ENCODE measurements around the gene TNS1. TPM values are rescaled to one million over a fixed set of nuclear protein-coding genes. Genes with fewer than 3 reads are reported as not detected.
A peak's percentile ranks its signal among the peaks of the same experiment; 100 is the strongest.

TNS1 gene
- total RNA-seq, 2 donors from 2014 or later = 27.8 to 149 TPM

DNA sequence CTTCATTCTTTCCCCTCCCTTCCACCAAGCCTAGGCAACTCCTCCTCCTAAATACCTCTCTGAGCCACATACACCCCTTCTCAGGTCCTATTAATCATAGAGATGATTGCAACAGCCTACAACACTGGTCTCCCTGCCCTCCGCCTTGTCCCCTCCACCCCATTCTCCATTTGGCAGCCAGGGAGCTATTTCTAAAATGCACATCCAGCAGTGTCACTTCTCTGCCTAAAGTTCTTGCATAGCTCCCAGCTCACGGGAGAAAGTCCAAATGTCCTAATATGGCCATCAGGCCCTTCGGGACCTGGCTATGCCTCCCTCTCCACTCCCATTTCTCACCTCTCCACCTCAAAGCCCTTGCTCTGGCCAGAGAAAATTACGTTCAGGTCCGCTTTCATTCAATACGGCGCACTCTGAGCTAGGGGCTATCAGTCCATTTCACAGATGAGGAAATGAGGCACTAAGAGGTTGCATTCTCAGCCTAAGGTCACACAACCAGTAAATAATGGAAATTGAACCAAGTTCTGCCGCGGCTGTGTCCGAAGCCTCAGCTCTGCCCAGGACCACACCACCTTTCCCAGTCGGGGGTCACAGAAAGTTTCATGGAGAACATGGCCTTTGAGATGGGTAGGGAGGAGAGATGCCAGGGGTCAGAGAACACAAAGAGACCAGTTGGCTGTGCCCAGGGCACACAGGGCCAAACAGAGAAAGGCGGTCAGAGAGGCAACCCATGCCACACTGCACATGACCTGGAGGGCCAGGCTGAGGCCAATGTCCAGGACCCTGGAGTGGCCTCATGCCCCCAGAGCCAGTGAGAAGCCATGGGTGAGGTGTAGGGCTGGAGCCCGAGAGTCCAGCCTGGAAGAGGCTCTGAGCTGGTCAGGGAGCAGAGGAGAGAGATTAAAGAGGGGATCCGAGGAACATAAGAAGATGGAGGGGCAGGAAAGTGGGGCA is 72.8 kb downstream of the TNS1 start:
- intact Hi-C loops (cut with DNase I, micrococcal nuclease) = no loop called here
- ATAC-seq (peak; percentile 33), DNase-seq (no peak)

DNA sequence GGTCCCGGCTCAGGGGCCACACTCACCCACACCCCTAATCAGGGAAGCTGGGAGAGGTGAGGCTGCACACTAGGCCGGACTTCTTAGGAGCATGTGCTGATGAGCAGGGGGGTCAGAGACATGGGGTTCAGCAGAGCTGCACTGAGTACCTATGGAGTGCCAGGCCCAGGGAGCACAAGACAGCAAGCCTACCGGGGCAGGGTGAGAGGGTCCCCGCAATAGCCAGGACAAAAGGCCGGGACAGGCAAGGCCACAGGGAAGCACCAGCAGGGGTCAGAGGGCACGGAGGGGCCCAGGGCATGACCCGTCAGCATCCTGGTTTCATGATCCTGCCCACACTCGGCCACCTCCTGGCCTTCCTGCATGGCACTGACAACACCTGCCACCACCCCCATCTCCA is 73.5 kb downstream of the TNS1 start:
- no peak for DNase-seq
- ATAC-seq = no peak
- intact Hi-C loops (cut with DNase I, micrococcal nuclease) = no loop called here

DNA sequence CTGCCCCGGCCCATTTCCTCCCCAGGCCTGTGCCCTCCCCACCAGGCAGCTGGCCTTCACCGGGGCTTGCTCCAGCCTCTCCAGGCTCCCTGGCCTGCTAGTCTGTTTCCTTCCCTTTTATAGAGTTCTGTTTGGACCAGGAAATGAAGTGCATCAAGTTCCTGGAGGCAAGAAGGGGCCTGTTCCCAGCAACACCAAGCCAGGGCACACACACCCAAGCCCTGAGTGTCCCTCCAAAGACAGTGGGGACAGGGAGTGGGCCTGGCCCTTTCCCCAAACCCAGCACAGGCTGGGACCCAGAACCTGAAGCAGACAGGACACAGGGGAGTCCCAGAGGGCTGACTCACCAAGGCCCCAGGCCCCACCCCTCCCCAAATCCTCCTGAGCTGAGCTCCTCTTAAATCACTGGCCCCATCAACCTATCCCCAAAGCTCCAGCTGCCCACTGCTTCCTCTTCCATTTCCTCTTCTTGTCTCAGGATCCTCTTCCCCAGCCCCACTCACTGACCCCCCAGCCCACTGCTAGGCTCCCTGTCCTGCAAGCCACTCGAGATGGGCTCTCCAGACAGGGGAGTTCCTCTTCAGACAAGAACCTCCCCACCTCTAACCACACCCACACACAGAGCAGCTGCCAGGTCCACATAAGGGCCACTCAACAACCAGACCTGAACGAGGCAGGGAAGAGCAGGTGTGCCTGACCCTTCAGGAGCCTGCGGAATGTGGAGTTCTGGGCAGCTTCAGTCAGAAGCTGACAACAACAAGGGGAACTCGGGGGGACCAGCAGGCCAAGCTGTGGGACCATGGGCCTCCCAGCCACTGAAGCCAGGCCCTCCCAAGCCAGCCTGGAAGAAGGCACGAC is 74.2 kb downstream of the TNS1 start:
- intact Hi-C loops (cut with DNase I, micrococcal nuclease) = no loop called here
- ATAC-seq (peak; percentile 37), DNase-seq (no peak)

GRCh38 chr2:217927601-217928323 is 75.0 kb downstream of the TNS1 start:
- intact Hi-C loops (cut with DNase I, micrococcal nuclease) = no loop called here
- DNase-seq = no peak
- ATAC-seq = no peak

- intact Hi-C loops (cut with DNase I, micrococcal nuclease) = no loop called here
- no peak for DNase-seq
- no peak for ATAC-seq
Measured at GRCh38 chr2:217926801-217927200, 76.0 kb downstream of the TNS1 start.

- DNase-seq (no peak), ATAC-seq (no peak)
- intact Hi-C loops (cut with DNase I, micrococcal nuclease) = no loop called here
Measured at GRCh38 chr2:217924346-217924901, 78.4 kb downstream of the TNS1 start.

DNA sequence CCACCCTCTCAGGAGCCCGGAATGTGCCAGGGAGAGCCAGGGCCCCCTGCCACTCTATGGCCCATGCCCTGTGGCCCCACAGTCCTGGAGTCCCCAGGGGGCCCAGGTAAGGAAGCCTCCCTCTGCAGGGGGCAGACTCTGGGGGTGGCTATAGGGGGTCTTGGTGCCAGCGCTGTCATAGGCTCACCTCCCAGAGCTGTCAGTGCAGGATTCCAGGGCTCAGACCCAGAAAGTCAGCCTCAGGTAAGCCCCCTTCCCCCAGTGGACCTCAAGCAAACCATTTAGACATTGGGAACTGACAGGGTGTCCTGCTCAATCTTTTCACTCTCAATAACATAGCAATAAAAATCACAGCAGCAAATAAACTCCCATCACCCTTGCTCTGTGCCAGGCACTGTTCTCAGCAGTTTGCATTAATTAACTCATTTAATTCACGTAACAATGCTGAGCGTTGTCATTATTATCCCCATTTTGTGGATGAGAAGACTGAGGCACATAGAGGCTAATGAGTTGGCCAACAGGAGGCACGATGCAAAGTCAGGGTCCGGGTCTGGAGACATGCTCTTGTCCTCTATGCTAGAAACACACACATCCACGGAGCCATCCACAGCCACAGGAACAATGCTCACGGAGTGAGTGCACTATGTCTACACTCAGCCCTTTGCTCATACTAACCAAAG is 79.6 kb downstream of the TNS1 start:
- intact Hi-C loops (cut with DNase I, micrococcal nuclease) = no loop called here
- DNase-seq (no peak), ATAC-seq (peak; percentile 14)

DNA sequence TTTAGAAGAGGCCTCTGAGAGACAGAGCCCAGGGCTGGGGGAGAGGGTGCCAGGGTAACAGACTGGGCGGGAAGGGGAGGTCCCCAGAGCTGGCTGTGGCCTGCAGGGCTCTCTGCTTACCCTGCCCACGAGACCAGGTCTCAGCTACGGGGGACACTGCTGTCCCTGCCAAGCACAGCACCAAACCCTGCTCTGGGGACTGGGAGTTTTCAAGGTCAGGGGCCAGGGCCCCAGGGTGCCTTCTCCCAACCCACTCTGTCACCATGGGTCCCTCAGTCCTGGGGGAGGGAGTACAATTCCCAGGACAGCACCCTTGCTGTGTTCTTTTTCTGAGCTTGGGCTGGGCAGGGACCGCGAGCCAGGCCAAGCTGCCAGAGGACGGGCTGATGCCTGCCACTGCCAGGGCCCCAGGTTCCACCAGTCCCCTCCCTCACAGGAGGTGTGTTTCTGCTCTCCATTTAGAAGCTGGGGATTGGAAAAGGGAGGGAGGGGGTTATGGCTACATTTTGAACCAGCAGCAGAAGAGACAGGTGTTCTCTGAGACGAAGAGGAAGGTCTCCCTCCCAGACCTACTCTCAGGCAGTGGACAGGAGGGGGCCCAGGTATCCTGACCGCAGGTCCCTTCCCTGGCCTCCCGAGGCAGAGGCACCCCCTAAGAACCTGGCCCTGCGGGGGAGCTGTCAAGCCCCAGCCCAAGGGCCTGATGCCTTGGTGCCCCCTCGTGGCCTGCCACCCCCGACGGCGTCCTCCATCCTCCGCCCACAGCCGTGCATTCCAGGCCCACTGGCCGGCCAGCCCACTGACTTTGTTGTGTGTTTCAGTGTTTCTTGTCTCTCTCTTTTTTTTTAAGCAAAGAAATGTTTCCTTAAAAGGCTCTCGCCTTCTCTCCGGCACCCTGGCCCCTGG is 80.4 kb downstream of the TNS1 start:
- intact Hi-C loops (cut with DNase I, micrococcal nuclease) = no loop called here
- peak; percentile 11 for ATAC-seq
- no peak for DNase-seq

- ATAC-seq (peak; percentile 18), DNase-seq (no peak)
- intact Hi-C loops (cut with DNase I, micrococcal nuclease) = no loop called here
Measured at GRCh38 chr2:217920879-217921603, 81.8 kb downstream of the TNS1 start.

DNA sequence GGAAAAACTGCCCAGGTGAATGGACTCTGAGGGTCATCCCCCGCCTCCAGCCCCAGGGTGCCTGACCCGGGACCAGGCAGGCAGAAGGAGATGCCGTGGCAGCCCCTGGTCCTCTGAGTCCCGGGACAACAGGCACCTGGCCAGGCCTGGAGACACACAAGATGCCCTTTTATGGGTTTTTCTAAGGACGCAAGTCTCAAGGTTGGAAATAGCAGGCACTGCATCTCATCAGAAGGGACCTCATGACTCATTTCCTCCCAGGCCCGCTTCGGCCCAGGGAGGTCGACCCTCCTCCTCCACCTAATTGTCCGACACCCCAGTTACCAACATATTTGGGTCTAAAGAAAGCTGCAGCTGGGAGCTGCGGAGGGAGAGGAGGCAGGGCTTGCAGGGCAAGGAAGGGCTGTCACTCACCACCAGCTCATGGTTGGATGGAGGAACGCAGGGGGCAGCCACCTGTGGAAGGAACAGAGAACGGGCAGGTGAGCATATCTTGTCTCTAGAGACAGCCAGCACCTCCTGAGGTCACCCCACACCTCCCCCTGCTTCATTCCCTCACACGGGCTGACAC is 82.9 kb downstream of the TNS1 start:
- ATAC-seq (no peak), DNase-seq (no peak)
- intact Hi-C loops (cut with DNase I, micrococcal nuclease) = no loop called here

GRCh38 chr2:217919204-217919603 is 83.6 kb downstream of the TNS1 start:
- intact Hi-C loops (cut with DNase I, micrococcal nuclease) = no loop called here
- DNase-seq (no peak), ATAC-seq (peak; percentile 68)

DNA sequence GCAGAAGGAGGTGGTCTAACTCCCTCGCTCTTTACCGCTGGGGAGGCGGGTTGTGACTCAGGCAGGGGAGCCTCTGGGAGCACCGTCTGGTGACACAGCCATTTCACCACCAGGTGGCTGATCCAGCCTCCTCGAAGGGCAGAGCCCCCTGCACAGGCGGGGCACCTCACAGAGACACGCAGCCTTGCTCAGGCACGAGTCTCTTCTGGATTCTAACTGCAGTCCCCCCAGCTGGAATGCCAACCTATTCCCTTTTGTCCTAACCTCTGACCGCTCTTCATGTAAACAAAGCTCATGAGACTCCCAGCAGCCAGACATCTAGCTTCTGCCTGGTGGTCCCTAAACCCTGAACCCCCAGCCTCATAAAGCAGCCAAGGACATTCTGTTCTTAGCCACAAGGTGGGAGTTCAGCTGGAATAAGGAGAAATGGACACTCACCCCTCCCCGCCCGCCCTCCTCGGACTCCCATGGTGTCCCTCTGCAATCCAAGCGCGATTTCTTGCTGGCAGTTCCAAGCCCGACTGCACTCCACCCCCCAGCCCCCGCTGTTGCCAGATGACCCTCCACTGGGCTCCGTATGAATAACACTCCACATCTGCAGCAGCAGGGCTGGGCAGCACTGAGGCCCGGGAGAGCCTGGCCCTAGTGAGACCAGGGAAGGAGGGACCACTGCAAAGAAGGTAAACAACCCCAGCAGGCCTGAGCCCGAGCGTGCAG is 84.3 kb downstream of the TNS1 start:
- no peak for ATAC-seq
- intact Hi-C loops (cut with DNase I, micrococcal nuclease) = no loop called here
- DNase-seq = no peak

DNA sequence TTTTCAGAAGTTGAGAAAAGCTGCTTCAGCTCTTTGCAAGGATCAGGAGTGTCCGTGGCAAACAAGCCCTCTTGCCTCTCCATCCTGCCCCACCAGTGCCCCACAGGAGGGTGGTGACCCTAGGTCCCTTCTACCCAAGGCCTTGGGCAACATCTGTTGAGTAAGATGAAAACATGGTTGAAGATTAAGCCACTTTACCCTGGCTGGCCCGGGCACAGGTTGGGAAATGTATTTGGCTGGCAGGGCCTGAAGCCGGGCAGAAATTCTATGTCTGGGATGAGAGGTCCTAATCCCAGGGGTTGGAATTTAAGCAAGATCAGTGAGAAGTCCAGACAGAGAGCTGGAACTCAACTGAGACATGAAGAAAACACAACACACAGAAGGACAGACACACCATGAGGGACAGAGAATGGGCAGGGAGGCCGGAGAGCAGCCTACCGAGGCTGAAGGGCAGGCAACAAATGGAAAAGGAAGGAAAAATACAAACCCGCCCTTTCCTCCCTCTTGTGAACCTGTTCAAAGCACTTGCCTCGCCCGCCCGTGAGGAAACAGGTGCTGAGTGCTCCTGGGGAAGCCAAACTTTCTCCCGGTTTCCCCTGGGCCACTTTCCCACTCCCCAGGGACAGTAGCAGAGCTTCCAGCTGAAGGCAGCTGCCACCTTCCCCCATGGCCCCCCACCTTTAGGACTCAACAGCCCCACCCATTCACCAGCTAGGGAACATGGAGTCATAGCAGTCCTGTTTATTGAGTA is 86.1 kb downstream of the TNS1 start:
- intact Hi-C loops (cut with DNase I, micrococcal nuclease) = no loop called here
- DNase-seq (no peak), ATAC-seq (no peak)

- no peak for DNase-seq
- no peak for ATAC-seq
- intact Hi-C loops (cut with DNase I, micrococcal nuclease) = no loop called here
Measured at GRCh38 chr2:217915706-217916105, 87.1 kb downstream of the TNS1 start.

DNA sequence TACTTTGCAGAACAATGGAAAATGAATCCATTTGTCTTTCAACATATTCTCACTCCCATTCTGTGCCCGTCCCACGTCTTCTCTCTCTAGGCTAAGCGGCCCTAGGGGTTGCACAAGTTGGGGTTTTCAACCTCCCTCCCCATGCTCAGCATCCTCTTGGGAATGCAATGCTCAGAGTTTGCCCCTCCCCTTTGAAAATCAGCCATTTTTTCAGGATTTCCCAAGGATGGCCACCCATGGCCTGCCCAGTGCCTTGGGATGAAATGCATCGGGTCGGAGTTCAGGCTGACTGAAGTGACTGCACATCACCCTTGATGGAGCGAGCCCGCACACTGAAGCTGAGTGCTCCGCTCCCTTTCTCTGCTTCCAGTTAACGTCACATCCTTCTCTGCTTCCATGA is 87.9 kb downstream of the TNS1 start:
- intact Hi-C loops (cut with DNase I, micrococcal nuclease) = no loop called here
- no peak for ATAC-seq
- no peak for DNase-seq
